K562 (cell line): Measurements from ENCODE around the gene HOXB7. TPM values are rescaled to one million over a fixed set of nuclear protein-coding genes. Genes with fewer than 3 reads are reported as not detected.

ENCODE experiments used
- ATAC-seq: fragments of 200-7000 bp; cut with Tn5 transposase; 3 replicates; pipeline ENCODE4 v1.9.1; 2020; ENCODE audit warnings: moderate library complexity
- BruUV-seq: library from RNA; stranded (reverse); fragments of 400-500 nt; replicated peaks from 2 replicates; lab custom pipeline; 2021; lab: Mats Ljungman, UMichigan
- CTCF ChIA-PET: fragments of 300-600 bp; formaldehyde crosslinking; extraction: SDS; loops from one replicate; lab custom pipeline; 2021; ENCODE audit warnings: low intra/inter-chr PET ratio; lab: Yijun Ruan, JAX
- POLR2A ChIA-PET: fragments of 300-600, 350-650 bp; sonication (Branson Sonifier 250); formaldehyde crosslinking; extraction: SDS; loops from one replicate; lab custom pipeline; 2021; ENCODE audit warnings: antibody characterized with exemption, inconsistent platforms; lab: Yijun Ruan, JAX
- DNase-seq, 4 experiments: peaks; one replicate each; pipeline versions ENCODE4 v3.0.0 to v3.0.0-alpha.2; 2011 to 2018; ENCODE audit warnings: low spot score in 3 of 4, mixed read lengths in 3 of 4; ENCODE audit errors: extremely low read depth in 1 of 4
- FAIRE-seq: peaks from 2 replicates; lab custom pipeline; 2011; peaks lifted over from hg19 to GRCh38; lab: Jason Lieb, UNC
- H2AFZ ChIP-seq: 2 replicates; pipeline ENCODE4 v1.6.0; 2011; ENCODE audit warnings: low read depth, low read length, control low read depth, inconsistent platforms
- H3K27ac ChIP-seq: fragments of 200-600 bp; 3 replicates; pipeline ENCODE4 v1.8.0; 2011; ENCODE audit warnings: low read depth, mild to moderate bottlenecking, control low read depth, inconsistent platforms, low read length, moderate library complexity, mixed read lengths; ENCODE audit errors: extremely low read depth
- H3K27me3 ChIP-seq, 2 experiments: fragments of 300-600 bp in 1 of 2; 2 replicates in 1 of 2; 3 replicates in 1 of 2; pipeline versions ENCODE4 v1.6.0 to v1.8.0; 2011; ENCODE audit warnings: inconsistent platforms in 2 of 2, low read length in 2 of 2, mild to moderate bottlenecking in 1 of 2, mixed read lengths in 1 of 2, moderate library complexity in 1 of 2; ENCODE audit not compliant: control insufficient read depth in 2 of 2, insufficient read depth in 2 of 2
- H3K36me3 ChIP-seq: fragments of 300-600 bp; 3 replicates; pipeline ENCODE4 v1.8.0; 2011; ENCODE audit warnings: mild to moderate bottlenecking, low read length, inconsistent platforms; ENCODE audit not compliant: control insufficient read depth, insufficient read depth
- H3K4me1 ChIP-seq, 2 experiments: fragments of 200-600 bp in 1 of 2; replicated peaks in 1 of 2; 2 replicates in 1 of 2; 3 replicates in 1 of 2; pipeline versions ENCODE4 v1.5.1 to v1.8.0; 2011; ENCODE audit warnings: inconsistent platforms in 2 of 2, low read length in 2 of 2, mild to moderate bottlenecking in 1 of 2, mixed read lengths in 1 of 2, moderate library complexity in 1 of 2; ENCODE audit not compliant: control insufficient read depth in 2 of 2, insufficient read depth in 2 of 2
- H3K4me2 ChIP-seq: 2 replicates; pipeline ENCODE4 v1.6.1; 2011; ENCODE audit warnings: low read length, control low read depth, inconsistent platforms, mixed read lengths; ENCODE audit not compliant: insufficient read depth
- H3K4me3 ChIP-seq: fragments of 200-600 bp; sonication (generic), shearing (Covaris generic); 2 replicates; pipeline ENCODE4 v1.5.1; 2016; ENCODE audit warnings: control low read depth, inconsistent platforms
- H3K79me2 ChIP-seq: fragments of 200-600 bp; 3 replicates; pipeline ENCODE4 v1.8.0; 2011; ENCODE audit warnings: low read length, inconsistent platforms; ENCODE audit not compliant: control insufficient read depth, insufficient read depth
- H3K9ac ChIP-seq, 2 experiments: 2 replicates each; pipeline versions ENCODE4 v1.6.0 to v1.6.1; 2011; ENCODE audit warnings: low read depth in 2 of 2, low read length in 2 of 2, control low read depth in 1 of 2, inconsistent platforms in 1 of 2, mild to moderate bottlenecking in 1 of 2, mixed read lengths in 1 of 2; ENCODE audit not compliant: insufficient read depth in 1 of 2
- H3K9me1 ChIP-seq: one replicate; pipeline ENCODE4 v1.6.0; 2011; ENCODE audit warnings: inconsistent platforms, mild to moderate bottlenecking, low read length, moderate library complexity; ENCODE audit not compliant: control insufficient read depth, insufficient read depth
- H3K9me3 ChIP-seq: replicated peaks from 2 replicates; pipeline ENCODE4 v1.5.1; 2011; ENCODE audit warnings: low read depth, low read length, inconsistent platforms; ENCODE audit not compliant: control insufficient read depth, insufficient read depth
- H4K20me1 ChIP-seq: replicated peaks from 2 replicates; pipeline ENCODE4 v1.6.1; 2011; ENCODE audit warnings: low read length, inconsistent platforms, mixed read lengths; ENCODE audit not compliant: control insufficient read depth, insufficient read depth
- ATF1 ChIP-seq, 2 experiments: fragments of 450-650 bp in 1 of 2; IDR thresholded peaks; 2 replicates each; pipeline ENCODE4 v1.6.1; 2016; ENCODE audit warnings: missing compliant biosample characterization in 1 of 2, missing genetic modification characterization in 1 of 2
- CBFB ChIP-seq: sonication (generic); formaldehyde crosslinking; IDR thresholded peaks from 2 replicates; pipeline ENCODE4 v1.4.0; 2020; ENCODE audit warnings: mild to moderate bottlenecking, missing genetic modification reagents
- NR2C2 ChIP-seq, 2 experiments: fragments of 200-800 bp in 1 of 2; sonication (Bioruptor generic) in 1 of 2; sonication (generic) in 1 of 2; formaldehyde crosslinking in 1 of 2; IDR thresholded peaks; 2 replicates each; pipeline versions ENCODE4 v1.6.1 to v1.8.0; 2016 to 2022; ENCODE audit warnings: mild to moderate bottlenecking in 1 of 2, missing compliant biosample characterization in 1 of 2, missing genetic modification characterization in 1 of 2, missing genetic modification reagents in 1 of 2
- RBBP5 ChIP-seq: fragments of 200-600 bp; sonication (generic); IDR thresholded peaks from 2 replicates; pipeline ENCODE4 v1.6.1; 2012; ENCODE audit warnings: borderline replicate concordance, mild to moderate bottlenecking, low read length, control low read depth, inconsistent platforms; ENCODE audit not compliant: insufficient read depth, poor library complexity, severe bottlenecking
- SOX6 ChIP-seq: fragments of 450-650 bp; IDR thresholded peaks from 2 replicates; pipeline ENCODE4 v1.6.1; 2014; ENCODE audit warnings: mild to moderate bottlenecking
- TOE1 ChIP-seq, 2 experiments: fragments of 450-650 bp in 1 of 2; sonication (generic) in 1 of 2; formaldehyde crosslinking in 1 of 2; IDR thresholded peaks; 2 replicates each; pipeline versions ENCODE4 v1.7.1 to v1.8.0; 2016 to 2022; ENCODE audit warnings: borderline replicate concordance in 2 of 2, mild to moderate bottlenecking in 2 of 2, antibody characterized with exemption in 1 of 2, inconsistent platforms in 1 of 2, low read depth in 1 of 2, missing genetic modification reagents in 1 of 2, moderate library complexity in 1 of 2
- ZFX ChIP-seq: sonication (generic); formaldehyde crosslinking; IDR thresholded peaks from 2 replicates; pipeline ENCODE4 v1.8.0; 2022; ENCODE audit warnings: mild to moderate bottlenecking, missing genetic modification reagents, moderate library complexity
- ZNF584 ChIP-seq: fragments of 200-800 bp; sonication (Bioruptor generic); IDR thresholded peaks from 2 replicates; pipeline ENCODE4 v1.6.1; 2016; ENCODE audit warnings: low read depth, mild to moderate bottlenecking, missing genetic modification characterization, missing compliant biosample characterization
- WGBS: fragments of 100-300 bp; shearing (Covaris generic); methylation state at CpG from one replicate; pipeline ENCODE4 v1.1.6; 2016; ENCODE audit warnings: low coverage, mixed read lengths; ENCODE audit not compliant: insufficient coverage; ENCODE audit errors: missing lambda C conversion rate; 5-methylcytosine and 5-hydroxymethylcytosine counted together
- in situ Hi-C: fragments of 300-500 bp; cut with MboI; formaldehyde crosslinking; loops from 4 replicates; pipeline ENCODE4 v1.15.0; 2018; ENCODE audit warnings: inconsistent platforms, mixed read lengths
- intact Hi-C: fragments of 100-400 bp; cut with micrococcal nuclease; formaldehyde crosslinking; loops from 2 replicates; pipeline ENCODE4 v1.14.2; 2022
- polyA plus RNA-seq, 8 experiments: library from polyadenylated mRNA; depleted of rRNA in 4 of 8; stranded (reverse) in 5 of 8; unstranded in 3 of 8; fragments of >200 nt; fragmentation: Nextera tagmentation in 2 of 8; fragmentation: Illumina TruSeq in 1 of 8; extraction: Ambion mirVana in 2 of 8; extraction: Trizol in 1 of 8; gene quantifications; 2 replicates each; pipeline versions ENCODE4 v1.2.1 to v1.2.3, GENCODE V29; 2011 to 2014; ENCODE audit warnings: inconsistent platforms in 1 of 8, missing spikeins in 1 of 8
- total RNA-seq, 7 experiments: library from RNA; depleted of rRNA in 6 of 7; stranded (reverse); fragments of >200 nt in 6 of 7; fragmentation: Illumina TruSeq in 2 of 7; extraction: Trizol in 2 of 7; gene quantifications; 2 replicates each; pipeline versions ENCODE4 v1.2.1 to v1.2.3, GENCODE V29; 2011 to 2021; ENCODE audit warnings: low replicate concordance in 1 of 7
- TF ChIP-seq, protein P1 (sequence below): sonication (generic); formaldehyde crosslinking; IDR thresholded peaks from 2 replicates; pipeline ENCODE4 v1.8.0; 2023; ENCODE audit warnings: mild to moderate bottlenecking, missing genetic modification reagents
- TF ChIP-seq, protein P2 (sequence below): fragments of 250-450 bp; sonication (Bioruptor Pico); IDR thresholded peaks from 2 replicates; pipeline ENCODE4 v1.8.0; 2021; ENCODE audit warnings: moderate library complexity, mild to moderate bottlenecking, inconsistent platforms

HOXB7 gene
- total and polyA plus RNA-seq, 9 of the 15 experiments (the other 6 are each of a cell fraction or from before 2014, with no cell fraction given) = 5.5 to 16.7 (median 8.3) TPM

- TF ChIP-seq NR2C2 (CRISPR knock-in tag; IDR thresholded peaks at IDR 0.05) (no peak), NR2C2 (tag; IDR thresholded peaks at IDR 0.05) (no peak; the same call in 1 of the 2 replicates), ZNF584 (CRISPR knock-in tag) (0 out of 2 replicates have a peak, but pooled peaks have one; percentile 0)
These were observed 19.4 kb upstream of the HOXB7 start (continued) for GRCh38 chr17:48630009-48630924.

DNA sequence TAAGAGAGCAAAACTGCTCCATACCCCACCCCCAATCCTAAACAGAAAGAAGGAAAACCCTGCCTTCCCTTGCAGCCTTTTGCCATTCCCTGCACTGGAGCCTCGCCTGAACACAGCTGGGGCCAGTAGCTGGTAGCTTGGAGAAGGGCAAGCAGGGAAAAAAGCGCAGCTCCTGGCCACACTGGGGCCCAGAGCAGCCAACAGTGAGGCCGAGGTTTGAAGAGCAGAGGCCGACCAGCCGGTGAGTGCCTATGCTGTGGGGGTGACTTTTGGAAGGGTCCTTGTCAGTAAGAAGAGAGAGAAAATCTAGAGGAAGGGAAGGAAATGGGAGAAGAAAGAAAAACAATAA lies 18.6 kb upstream of the HOXB7 start:
- Histone ChIP-seq H3K9ac (peak overlapping the region; percentile 91 to 95), H3K36me3 (peaks cover 6% of the 10 kb centered on the region; the same call in 1 of the 3 replicates), H3K4me2 (peak overlapping the region; percentile 99), H3K27ac (peak overlapping the region; percentile 97), H2AFZ (0 out of 2 replicates have a peak overlapping the region, but pooled peaks have one; percentile 73), H3K79me2 (peaks cover 69% of the 10 kb centered on the region), H4K20me1 (peaks cover 7% of the 10 kb centered on the region; the same call in 1 of the 2 replicates), H3K27me3 (no peaks in the 10 kb centered on the region), H3K9me3 (no peaks in the 10 kb centered on the region), H3K9me1 (no peaks in the 10 kb centered on the region), H3K4me1 (peaks cover 31 to 73% of the 10 kb centered on the region in 2 experiments), H3K4me3 (peak overlapping the region; percentile 97)
- in situ Hi-C loops = loop anchor here (10.0 kb wide), 1 partner anchor 595 kb away; the partner anchor contains the start of gene COPZ2
- POLR2A ChIA-PET = interaction anchor here (0.6 to 2.4 kb wide), 5 partner anchors 8 to 39 kb away, joined by 3 to 14 read pairs (median 5); no protein-coding TSS in a partner anchor
- ATAC-seq (no peak), DNase-seq (no peak), FAIRE-seq (no peak)
- CTCF ChIA-PET = interaction anchor here (0.6 kb wide), 1 partner anchor 680 kb away, joined by 3 read pairs; no protein-coding TSS in a partner anchor
- 4% methylated on average over 5 of the region's 5 CpGs for WGBS
- intact Hi-C loops = loop anchor here (5.0 kb wide), 1 partner anchor 368 kb away; the partner anchor contains the start of gene IGF2BP1
- no TSS peak for BruUV-seq
- TF ChIP-seq CBFB (no peak), SOX6 (no peak), ZFX (CRISPR knock-in tag) (peak; percentile 47; the same call in 1 of the 2 replicates), ATF1 (CRISPR knock-in tag; IDR thresholded peaks at IDR 0.05) (no peak), ATF1 (tag; IDR thresholded peaks at IDR 0.05) (no peak), TOE1 (IDR thresholded peaks at IDR 0.05; ENCODE audit: borderline replicate concordance) (no peak), TOE1 (CRISPR knock-in tag; IDR thresholded peaks at IDR 0.05; ENCODE audit: borderline replicate concordance, low read depth) (no peak), RBBP5 (peak; percentile 57)
- TF ChIP-seq, protein P1, sequence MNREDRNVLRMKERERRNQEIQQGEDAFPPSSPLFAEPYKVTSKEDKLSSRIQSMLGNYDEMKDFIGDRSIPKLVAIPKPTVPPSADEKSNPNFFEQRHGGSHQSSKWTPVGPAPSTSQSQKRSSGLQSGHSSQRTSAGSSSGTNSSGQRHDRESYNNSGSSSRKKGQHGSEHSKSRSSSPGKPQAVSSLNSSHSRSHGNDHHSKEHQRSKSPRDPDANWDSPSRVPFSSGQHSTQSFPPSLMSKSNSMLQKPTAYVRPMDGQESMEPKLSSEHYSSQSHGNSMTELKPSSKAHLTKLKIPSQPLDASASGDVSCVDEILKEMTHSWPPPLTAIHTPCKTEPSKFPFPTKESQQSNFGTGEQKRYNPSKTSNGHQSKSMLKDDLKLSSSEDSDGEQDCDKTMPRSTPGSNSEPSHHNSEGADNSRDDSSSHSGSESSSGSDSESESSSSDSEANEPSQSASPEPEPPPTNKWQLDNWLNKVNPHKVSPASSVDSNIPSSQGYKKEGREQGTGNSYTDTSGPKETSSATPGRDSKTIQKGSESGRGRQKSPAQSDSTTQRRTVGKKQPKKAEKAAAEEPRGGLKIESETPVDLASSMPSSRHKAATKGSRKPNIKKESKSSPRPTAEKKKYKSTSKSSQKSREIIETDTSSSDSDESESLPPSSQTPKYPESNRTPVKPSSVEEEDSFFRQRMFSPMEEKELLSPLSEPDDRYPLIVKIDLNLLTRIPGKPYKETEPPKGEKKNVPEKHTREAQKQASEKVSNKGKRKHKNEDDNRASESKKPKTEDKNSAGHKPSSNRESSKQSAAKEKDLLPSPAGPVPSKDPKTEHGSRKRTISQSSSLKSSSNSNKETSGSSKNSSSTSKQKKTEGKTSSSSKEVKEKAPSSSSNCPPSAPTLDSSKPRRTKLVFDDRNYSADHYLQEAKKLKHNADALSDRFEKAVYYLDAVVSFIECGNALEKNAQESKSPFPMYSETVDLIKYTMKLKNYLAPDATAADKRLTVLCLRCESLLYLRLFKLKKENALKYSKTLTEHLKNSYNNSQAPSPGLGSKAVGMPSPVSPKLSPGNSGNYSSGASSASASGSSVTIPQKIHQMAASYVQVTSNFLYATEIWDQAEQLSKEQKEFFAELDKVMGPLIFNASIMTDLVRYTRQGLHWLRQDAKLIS (CRISPR knock-in tag) = peak; percentile 58; the same call in 1 of the 2 replicates
- TF ChIP-seq, protein P2, sequence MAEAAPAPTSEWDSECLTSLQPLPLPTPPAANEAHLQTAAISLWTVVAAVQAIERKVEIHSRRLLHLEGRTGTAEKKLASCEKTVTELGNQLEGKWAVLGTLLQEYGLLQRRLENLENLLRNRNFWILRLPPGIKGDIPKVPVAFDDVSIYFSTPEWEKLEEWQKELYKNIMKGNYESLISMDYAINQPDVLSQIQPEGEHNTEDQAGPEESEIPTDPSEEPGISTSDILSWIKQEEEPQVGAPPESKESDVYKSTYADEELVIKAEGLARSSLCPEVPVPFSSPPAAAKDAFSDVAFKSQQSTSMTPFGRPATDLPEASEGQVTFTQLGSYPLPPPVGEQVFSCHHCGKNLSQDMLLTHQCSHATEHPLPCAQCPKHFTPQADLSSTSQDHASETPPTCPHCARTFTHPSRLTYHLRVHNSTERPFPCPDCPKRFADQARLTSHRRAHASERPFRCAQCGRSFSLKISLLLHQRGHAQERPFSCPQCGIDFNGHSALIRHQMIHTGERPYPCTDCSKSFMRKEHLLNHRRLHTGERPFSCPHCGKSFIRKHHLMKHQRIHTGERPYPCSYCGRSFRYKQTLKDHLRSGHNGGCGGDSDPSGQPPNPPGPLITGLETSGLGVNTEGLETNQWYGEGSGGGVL (CRISPR knock-in tag) = no peak
